ENCODE results near the gene ACADS.

ACADS gene

GRCh38 chr12:120725659-120726509, at the start of gene ACADS:
Gene ACADS (plus strand): TSS chr12:120725826. CDS start chr12:120725886, 60 bp downstream.
- peak; percentile 49 for DNase-seq

- no peak for DNase-seq
Observed at GRCh38 chr12:120677765-120678473, 47.7 kb upstream of the ACADS start.

GRCh38 chr12:120678572-120678971, 47.1 kb upstream of the ACADS start:
- no peak for DNase-seq

- no peak for DNase-seq
Observed at GRCh38 chr12:120680165-120680738, 45.4 kb upstream of the ACADS start.

- DNase-seq, result no peak
Observed at GRCh38 chr12:120684523-120684932, 41.1 kb upstream of the ACADS start.

GRCh38 chr12:120685522-120685921, 40.1 kb upstream of the ACADS start:
- DNase-seq, result no peak

- peak; percentile 91 for DNase-seq
Observed at GRCh38 chr12:120686151-120686689, 39.4 kb upstream of the ACADS start.

- DNase-seq, result peak; percentile 97
Observed at GRCh38 chr12:120686690-120687577, 38.7 kb upstream of the ACADS start, which contains the start of gene MLEC. Gene MLEC (plus strand): TSS chr12:120687149. CDS start chr12:120687297, 148 bp downstream.

GRCh38 chr12:120687578-120688289, 37.9 kb upstream of the ACADS start:
- no peak for DNase-seq

- no peak for DNase-seq
Observed at GRCh38 chr12:120688527-120689071, 37.0 kb upstream of the ACADS start.

- no peak for DNase-seq
Observed at GRCh38 chr12:120689397-120690082, 36.1 kb upstream of the ACADS start.

GRCh38 chr12:120690083-120690450, 35.6 kb upstream of the ACADS start:
- no peak for DNase-seq

GRCh38 chr12:120690978-120691377, 34.6 kb upstream of the ACADS start:
- no peak for DNase-seq

GRCh38 chr12:120692524-120693033, 33.0 kb upstream of the ACADS start:
- DNase-seq, result no peak

- DNase-seq, result no peak
Observed at GRCh38 chr12:120693848-120694247, 31.8 kb upstream of the ACADS start.

GRCh38 chr12:120696626-120697025, 29.0 kb upstream of the ACADS start:
- no peak for DNase-seq

GRCh38 chr12:120697344-120697743, 28.3 kb upstream of the ACADS start:
- DNase-seq, result no peak

GRCh38 chr12:120698665-120699064, 27.0 kb upstream of the ACADS start:
- no peak for DNase-seq

- DNase-seq, result no peak
Observed at GRCh38 chr12:120699553-120699952, 26.1 kb upstream of the ACADS start.

GRCh38 chr12:120700886-120701285, 24.7 kb upstream of the ACADS start:
- DNase-seq, result no peak

GRCh38 chr12:120702637-120703036, 23.0 kb upstream of the ACADS start:
- no peak for DNase-seq

Measured in NCI-H446 treated with DMSO at 0.1 percent for 48 hours (cell line).